Measurements from ENCODE around the gene ADGRG4. TPM values are rescaled to one million over a fixed set of nuclear protein-coding genes. Genes with fewer than 3 reads are reported as not detected.

The ADGRG4 gene
- total and polyA plus RNA-seq, 2 of the 8 experiments (the other 6 are each of a cell fraction or from before 2014, with no cell fraction given): not detected

DNA sequence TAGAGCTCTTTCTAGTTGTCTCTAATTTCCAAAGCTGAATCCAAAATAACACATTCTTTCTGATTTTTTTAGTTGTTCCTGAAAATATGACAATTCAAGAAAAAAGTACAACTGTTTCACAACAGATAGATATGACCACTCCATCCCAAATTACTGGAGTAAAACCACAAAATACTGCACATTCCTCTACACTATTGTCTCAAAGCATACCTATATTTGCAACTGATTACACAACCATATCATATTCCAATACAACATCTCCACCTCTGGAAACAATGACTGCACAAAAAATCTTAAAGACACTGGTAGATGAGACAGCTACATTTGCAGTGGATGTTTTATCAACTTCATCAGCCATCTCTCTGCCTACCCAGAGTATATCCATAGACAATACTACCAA, 43.6 kb downstream of the ADGRG4 start:
- H4K91ac ChIP-seq (replicated peaks; ENCODE audit: insufficient read length, low read length): no peak overlapping the region
- H3K4me2 ChIP-seq (ENCODE audit: insufficient read depth in 1 of 2, low read depth in 2 of 2, low read length in 2 of 2): no peak overlapping the region
- no peak for FAIRE-seq
- ChIA-PET CTCF (ENCODE audit: partially characterized antibody) (no interaction called here), POLR2A (ENCODE audit: partially characterized antibody) (no interaction called here)
- no peak overlapping the region for H3K18ac ChIP-seq (ENCODE audit: extremely low read depth, low read length)
- H3K4me3 ChIP-seq (ENCODE audit: extremely low read depth in 1 of 4, insufficient read depth in 2 of 4, low read depth in 3 of 4, low read length in 4 of 4): no peak overlapping the region
- H2BK20ac ChIP-seq (ENCODE audit: low read length): no peak overlapping the region
- H4K5ac ChIP-seq (ENCODE audit: insufficient read length, low read depth, low read length): no peak overlapping the region
- H3K23ac ChIP-seq (ENCODE audit: insufficient read length): no peak overlapping the region
- no peak overlapping the region for H2BK15ac ChIP-seq (ENCODE audit: low read length)
- no peak for DNase-seq (ENCODE audit: low read depth in 1 of 2, low spot score in 2 of 2)
- H2BK120ac ChIP-seq (replicated peaks; ENCODE audit: low read depth, low read length): no peak overlapping the region
- no peak overlapping the region for H4K8ac ChIP-seq (ENCODE audit: extremely low read depth, insufficient read depth, low read length)
- H3K9ac ChIP-seq (replicated peaks in 1 of 4; ENCODE audit: extremely low read depth in 1 of 4, low read depth in 3 of 4, low read length in 3 of 4): no peak overlapping the region
- no peaks in the 10 kb centered on the region for H3K36me3 ChIP-seq (ENCODE audit: control insufficient read depth in 2 of 4, insufficient read depth in 4 of 4, low read length in 3 of 4)
- H2AK5ac ChIP-seq (ENCODE audit: low read depth, low read length): no peak overlapping the region
- H4K20me1 ChIP-seq (replicated peaks in 1 of 2; ENCODE audit: control insufficient read depth in 1 of 2, insufficient read depth in 2 of 2, low read length in 2 of 2): no peaks in the 10 kb centered on the region
- no peaks in the 10 kb centered on the region for H3K9me3 ChIP-seq (ENCODE audit: insufficient read depth in 2 of 2, low read depth in 1 of 2, low read length in 1 of 2)
- H3K23me2 ChIP-seq (ENCODE audit: low read depth, low read length): no peaks in the 10 kb centered on the region
- H3K4ac ChIP-seq (replicated peaks; ENCODE audit: insufficient read length, low read depth, low read length): no peak overlapping the region
- H2BK5ac ChIP-seq (ENCODE audit: low read depth, low read length): no peak overlapping the region
- no peaks in the 10 kb centered on the region for H3K4me1 ChIP-seq (replicated peaks in 1 of 4; ENCODE audit: control insufficient read depth in 3 of 4, insufficient read depth in 4 of 4, low read length in 3 of 4)
- no peaks in the 10 kb centered on the region for H3K79me2 ChIP-seq (ENCODE audit: control insufficient read depth in 1 of 2, insufficient read depth in 2 of 2, low read length in 2 of 2)
- H3K27ac ChIP-seq (ENCODE audit: low read depth, low read length): no peak overlapping the region
- no peak overlapping the region for H3K14ac ChIP-seq (ENCODE audit: insufficient read length)
- H3K27me3 ChIP-seq (replicated peaks in 1 of 4; ENCODE audit: control insufficient read depth in 3 of 4, extremely low read depth in 1 of 4, insufficient read depth in 3 of 4, low read length in 3 of 4): no peaks in the 10 kb centered on the region; a peak in 1 of 7 replicates
- no peak overlapping the region for H2AFZ ChIP-seq (ENCODE audit: low read length)
- no peaks in the 10 kb centered on the region for H3K79me1 ChIP-seq (ENCODE audit: low read depth, low read length)
- no peak overlapping the region for H3K56ac ChIP-seq (replicated peaks; ENCODE audit: insufficient read length, low read depth, low read length)
- no peak overlapping the region for H2BK12ac ChIP-seq (ENCODE audit: low read depth, low read length)
- TF ChIP-seq RBBP5 (IDR thresholded peaks at IDR 0.05; ENCODE audit: borderline replicate concordance, low read depth, low read length): no peak
- no peak for TF ChIP-seq TAF7 (optimal IDR thresholded peaks at IDR 0.05; ENCODE audit: borderline replicate concordance, low read depth, low read length)
